A549 (cell line): ENCODE measurements around the gene POMT1.

ENCODE experiments used
- CBX2 ChIP-seq: fragments of 200-600 bp; sonication (generic); IDR thresholded peaks from 2 replicates; pipeline ENCODE4 v1.6.1; 2016; ENCODE audit warnings: low read depth, mild to moderate bottlenecking, borderline replicate concordance
- CHD4 ChIP-seq: fragments of 200-600 bp; sonication (generic); IDR thresholded peaks from 2 replicates; pipeline ENCODE4 v1.6.1; 2016; ENCODE audit warnings: antibody characterized with exemption, mild to moderate bottlenecking, borderline replicate concordance
- EP300 ChIP-seq, 2 experiments: fragments of >200 bp; sonication (Bioruptor Twin); formaldehyde crosslinking; IDR thresholded peaks; 2 replicates in 1 of 2; 3 replicates in 1 of 2; pipeline ENCODE4 v1.6.1; 2016 to 2017
- FOXS1 ChIP-seq: fragments of 250-450 bp; sonication (Bioruptor Pico); IDR thresholded peaks from 2 replicates; pipeline ENCODE4 v1.5.0; 2020; ENCODE audit warnings: mild to moderate bottlenecking, moderate library complexity
- HOXA7 ChIP-seq: fragments of 250-450 bp; sonication (Bioruptor Pico); IDR thresholded peaks from 2 replicates; pipeline ENCODE4 v1.5.0; 2020; ENCODE audit warnings: mild to moderate bottlenecking, moderate library complexity
- MAZ ChIP-seq: fragments of 150-350 bp; IDR thresholded peaks from 2 replicates; pipeline ENCODE4 v1.6.1; 2014; ENCODE audit warnings: antibody characterized with exemption, low read depth, low read length, borderline replicate concordance
- POLR2A ChIP-seq: IDR thresholded peaks from 2 replicates; pipeline ENCODE4 v1.6.1; 2012; ENCODE audit warnings: mild to moderate bottlenecking, low read length
- RAD21 ChIP-seq, 2 experiments: fragments of >200 bp in 1 of 2; sonication (Bioruptor Twin) in 1 of 2; formaldehyde crosslinking in 1 of 2; IDR thresholded peaks in 1 of 2; conservative IDR thresholded peaks in 1 of 2; 2 replicates in 1 of 2; 3 replicates in 1 of 2; pipeline ENCODE4 v1.6.1; 2012 to 2018; ENCODE audit warnings: inconsistent platforms in 1 of 2
- SREBF2 ChIP-seq: fragments of 450-650 bp; IDR thresholded peaks from 2 replicates; pipeline ENCODE4 v1.6.1; 2014; ENCODE audit warnings: mild to moderate bottlenecking, moderate library complexity
- TF ChIP-seq, protein P1 (sequence below): fragments of >200 bp; sonication (Bioruptor Twin); formaldehyde crosslinking; IDR thresholded peaks from 3 replicates; pipeline ENCODE4 v1.5.1; 2016
- TF ChIP-seq, protein P2 (sequence below): fragments of 250-450 bp; sonication (Bioruptor Pico); IDR thresholded peaks from 2 replicates; pipeline ENCODE4 v1.5.0; 2021; ENCODE audit warnings: mild to moderate bottlenecking, moderate library complexity, borderline replicate concordance
- TF ChIP-seq, protein P3 (sequence below): fragments of 200-600 bp; sonication (generic); IDR thresholded peaks from 2 replicates; pipeline ENCODE4 v1.6.1; 2016; ENCODE audit warnings: antibody characterized with exemption, mild to moderate bottlenecking, moderate library complexity
- TF ChIP-seq, protein P4 (sequence below): IDR thresholded peaks from 2 replicates; pipeline ENCODE4 v1.6.1; 2012; ENCODE audit warnings: low read depth, borderline replicate concordance
- TF ChIP-seq, protein P5 (sequence below): fragments of 150-350 bp; IDR thresholded peaks from 2 replicates; pipeline ENCODE4 v1.6.1; 2014; ENCODE audit warnings: low read depth, mild to moderate bottlenecking, low read length

DNA sequence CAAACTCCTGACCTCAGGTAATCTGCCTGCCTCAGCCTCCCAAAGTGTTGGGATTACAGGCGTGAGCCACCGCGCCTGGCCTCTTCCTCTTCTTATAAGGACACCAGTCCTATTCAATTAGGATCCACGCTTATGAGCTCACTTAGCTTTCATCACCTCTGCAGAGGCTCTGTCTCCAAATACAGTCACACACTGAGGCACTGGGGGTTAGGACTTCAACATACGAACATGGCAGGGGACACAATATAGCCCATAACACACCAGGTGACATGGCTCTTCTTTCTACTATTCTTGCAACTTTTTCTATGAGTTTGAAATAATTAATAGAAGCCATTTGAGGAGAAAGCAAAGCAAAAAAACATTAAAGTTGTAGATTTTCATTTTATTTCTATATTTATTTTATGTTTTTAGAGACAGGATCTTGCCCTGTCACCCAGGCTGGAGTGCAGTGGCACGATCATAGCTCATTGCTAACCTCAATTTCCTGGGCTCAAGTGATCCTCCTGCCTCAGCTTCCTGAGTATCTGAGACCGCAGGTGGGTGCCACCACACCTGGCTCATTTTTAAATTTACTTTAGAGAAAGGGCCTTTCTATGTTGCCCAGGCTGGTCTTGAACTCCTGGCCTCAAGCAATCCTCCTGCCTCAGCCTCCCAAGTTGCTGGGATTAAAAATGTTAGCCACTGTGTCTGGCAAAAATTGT is 36.7 kb downstream of the POMT1 start:
- TF ChIP-seq CHD4 (no peak), FOXS1 (CRISPR knock-in tag) (no peak), POLR2A (no peak), SREBF2 (no peak), EP300 (IDR thresholded peaks at IDR 0.05) (no peak), CBX2 (no peak), MAZ (no peak), RAD21 (conservative IDR thresholded peaks at IDR 0.05 in 1 of 2, IDR thresholded peaks at IDR 0.05 in 1 of 2) (no peak), HOXA7 (CRISPR knock-in tag) (no peak)
- TF ChIP-seq, protein P1, sequence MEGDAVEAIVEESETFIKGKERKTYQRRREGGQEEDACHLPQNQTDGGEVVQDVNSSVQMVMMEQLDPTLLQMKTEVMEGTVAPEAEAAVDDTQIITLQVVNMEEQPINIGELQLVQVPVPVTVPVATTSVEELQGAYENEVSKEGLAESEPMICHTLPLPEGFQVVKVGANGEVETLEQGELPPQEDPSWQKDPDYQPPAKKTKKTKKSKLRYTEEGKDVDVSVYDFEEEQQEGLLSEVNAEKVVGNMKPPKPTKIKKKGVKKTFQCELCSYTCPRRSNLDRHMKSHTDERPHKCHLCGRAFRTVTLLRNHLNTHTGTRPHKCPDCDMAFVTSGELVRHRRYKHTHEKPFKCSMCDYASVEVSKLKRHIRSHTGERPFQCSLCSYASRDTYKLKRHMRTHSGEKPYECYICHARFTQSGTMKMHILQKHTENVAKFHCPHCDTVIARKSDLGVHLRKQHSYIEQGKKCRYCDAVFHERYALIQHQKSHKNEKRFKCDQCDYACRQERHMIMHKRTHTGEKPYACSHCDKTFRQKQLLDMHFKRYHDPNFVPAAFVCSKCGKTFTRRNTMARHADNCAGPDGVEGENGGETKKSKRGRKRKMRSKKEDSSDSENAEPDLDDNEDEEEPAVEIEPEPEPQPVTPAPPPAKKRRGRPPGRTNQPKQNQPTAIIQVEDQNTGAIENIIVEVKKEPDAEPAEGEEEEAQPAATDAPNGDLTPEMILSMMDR: no peak
- TF ChIP-seq, protein P2, sequence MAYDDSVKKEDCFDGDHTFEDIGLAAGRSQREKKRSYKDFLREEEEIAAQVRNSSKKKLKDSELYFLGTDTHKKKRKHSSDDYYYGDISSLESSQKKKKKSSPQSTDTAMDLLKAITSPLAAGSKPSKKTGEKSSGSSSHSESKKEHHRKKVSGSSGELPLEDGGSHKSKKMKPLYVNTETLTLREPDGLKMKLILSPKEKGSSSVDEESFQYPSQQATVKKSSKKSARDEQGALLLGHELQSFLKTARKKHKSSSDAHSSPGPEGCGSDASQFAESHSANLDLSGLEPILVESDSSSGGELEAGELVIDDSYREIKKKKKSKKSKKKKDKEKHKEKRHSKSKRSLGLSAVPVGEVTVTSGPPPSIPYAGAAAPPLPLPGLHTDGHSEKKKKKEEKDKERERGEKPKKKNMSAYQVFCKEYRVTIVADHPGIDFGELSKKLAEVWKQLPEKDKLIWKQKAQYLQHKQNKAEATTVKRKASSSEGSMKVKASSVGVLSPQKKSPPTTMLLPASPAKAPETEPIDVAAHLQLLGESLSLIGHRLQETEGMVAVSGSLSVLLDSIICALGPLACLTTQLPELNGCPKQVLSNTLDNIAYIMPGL (CRISPR knock-in tag): no peak
- TF ChIP-seq, protein P3, sequence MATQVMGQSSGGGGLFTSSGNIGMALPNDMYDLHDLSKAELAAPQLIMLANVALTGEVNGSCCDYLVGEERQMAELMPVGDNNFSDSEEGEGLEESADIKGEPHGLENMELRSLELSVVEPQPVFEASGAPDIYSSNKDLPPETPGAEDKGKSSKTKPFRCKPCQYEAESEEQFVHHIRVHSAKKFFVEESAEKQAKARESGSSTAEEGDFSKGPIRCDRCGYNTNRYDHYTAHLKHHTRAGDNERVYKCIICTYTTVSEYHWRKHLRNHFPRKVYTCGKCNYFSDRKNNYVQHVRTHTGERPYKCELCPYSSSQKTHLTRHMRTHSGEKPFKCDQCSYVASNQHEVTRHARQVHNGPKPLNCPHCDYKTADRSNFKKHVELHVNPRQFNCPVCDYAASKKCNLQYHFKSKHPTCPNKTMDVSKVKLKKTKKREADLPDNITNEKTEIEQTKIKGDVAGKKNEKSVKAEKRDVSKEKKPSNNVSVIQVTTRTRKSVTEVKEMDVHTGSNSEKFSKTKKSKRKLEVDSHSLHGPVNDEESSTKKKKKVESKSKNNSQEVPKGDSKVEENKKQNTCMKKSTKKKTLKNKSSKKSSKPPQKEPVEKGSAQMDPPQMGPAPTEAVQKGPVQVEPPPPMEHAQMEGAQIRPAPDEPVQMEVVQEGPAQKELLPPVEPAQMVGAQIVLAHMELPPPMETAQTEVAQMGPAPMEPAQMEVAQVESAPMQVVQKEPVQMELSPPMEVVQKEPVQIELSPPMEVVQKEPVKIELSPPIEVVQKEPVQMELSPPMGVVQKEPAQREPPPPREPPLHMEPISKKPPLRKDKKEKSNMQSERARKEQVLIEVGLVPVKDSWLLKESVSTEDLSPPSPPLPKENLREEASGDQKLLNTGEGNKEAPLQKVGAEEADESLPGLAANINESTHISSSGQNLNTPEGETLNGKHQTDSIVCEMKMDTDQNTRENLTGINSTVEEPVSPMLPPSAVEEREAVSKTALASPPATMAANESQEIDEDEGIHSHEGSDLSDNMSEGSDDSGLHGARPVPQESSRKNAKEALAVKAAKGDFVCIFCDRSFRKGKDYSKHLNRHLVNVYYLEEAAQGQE: no peak
- TF ChIP-seq, protein P4, sequence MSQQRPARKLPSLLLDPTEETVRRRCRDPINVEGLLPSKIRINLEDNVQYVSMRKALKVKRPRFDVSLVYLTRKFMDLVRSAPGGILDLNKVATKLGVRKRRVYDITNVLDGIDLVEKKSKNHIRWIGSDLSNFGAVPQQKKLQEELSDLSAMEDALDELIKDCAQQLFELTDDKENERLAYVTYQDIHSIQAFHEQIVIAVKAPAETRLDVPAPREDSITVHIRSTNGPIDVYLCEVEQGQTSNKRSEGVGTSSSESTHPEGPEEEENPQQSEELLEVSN: no peak
- TF ChIP-seq, protein P5, sequence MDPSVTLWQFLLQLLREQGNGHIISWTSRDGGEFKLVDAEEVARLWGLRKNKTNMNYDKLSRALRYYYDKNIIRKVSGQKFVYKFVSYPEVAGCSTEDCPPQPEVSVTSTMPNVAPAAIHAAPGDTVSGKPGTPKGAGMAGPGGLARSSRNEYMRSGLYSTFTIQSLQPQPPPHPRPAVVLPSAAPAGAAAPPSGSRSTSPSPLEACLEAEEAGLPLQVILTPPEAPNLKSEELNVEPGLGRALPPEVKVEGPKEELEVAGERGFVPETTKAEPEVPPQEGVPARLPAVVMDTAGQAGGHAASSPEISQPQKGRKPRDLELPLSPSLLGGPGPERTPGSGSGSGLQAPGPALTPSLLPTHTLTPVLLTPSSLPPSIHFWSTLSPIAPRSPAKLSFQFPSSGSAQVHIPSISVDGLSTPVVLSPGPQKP: no peak
